Neutrophil (primary cell): Measurements from ENCODE around the gene SLC35F1.

Source experiments
- H3K27ac ChIP-seq: fragments of 200-600 bp; sonication (generic); 2 replicates; pipeline ENCODE4 v1.5.1; 2016; ENCODE audit warnings: mild to moderate bottlenecking, moderate library complexity
- H3K27me3 ChIP-seq: fragments of 200-600 bp; sonication (generic); 2 replicates; pipeline ENCODE4 v1.6.0; 2016; ENCODE audit warnings: mild to moderate bottlenecking
- H3K36me3 ChIP-seq: fragments of 200-600 bp; sonication (generic); 2 replicates; pipeline ENCODE4 v1.5.1; 2017
- H3K4me1 ChIP-seq, 2 experiments: fragments of 200-600 bp in 1 of 2; sonication (generic) in 1 of 2; 1 replicate in 1 of 2; 2 replicates in 1 of 2; pipeline versions ENCODE4 v1.5.1 to v1.6.1; 2013 to 2016; ENCODE audit warnings: low read depth in 1 of 2, low read length in 1 of 2, mild to moderate bottlenecking in 1 of 2, moderate library complexity in 1 of 2; ENCODE audit not compliant: control insufficient read depth in 1 of 2, insufficient read depth in 1 of 2
- H3K4me3 ChIP-seq, 2 experiments: fragments of 200-600 bp in 1 of 2; sonication (generic) in 1 of 2; 1 replicate in 1 of 2; 2 replicates in 1 of 2; pipeline ENCODE4 v1.5.1; 2013 to 2016; ENCODE audit warnings: low read depth in 1 of 2, low read length in 1 of 2, mild to moderate bottlenecking in 1 of 2, moderate library complexity in 1 of 2
- H3K9me3 ChIP-seq: fragments of 200-600 bp; sonication (generic); 2 replicates; pipeline ENCODE4 v1.5.1; 2016
- CTCF ChIP-seq: fragments of 200-600 bp; sonication (generic); IDR thresholded peaks from 2 replicates; pipeline ENCODE4 v1.5.1; 2016; ENCODE audit warnings: antibody characterized with exemption

Gene SLC35F1

GRCh38 chr6:117928833-117929232 is 21.8 kb downstream of the SLC35F1 start:
- no peaks in the 10 kb centered on the region for H3K4me1 ChIP-seq
- TF ChIP-seq CTCF = no peak
- H3K36me3 ChIP-seq = no peaks in the 10 kb centered on the region
- no peaks in the 10 kb centered on the region for H3K27me3 ChIP-seq
- H3K9me3 ChIP-seq = no peaks in the 10 kb centered on the region
- no peak overlapping the region for H3K4me3 ChIP-seq
- no peak overlapping the region for H3K27ac ChIP-seq

DNA sequence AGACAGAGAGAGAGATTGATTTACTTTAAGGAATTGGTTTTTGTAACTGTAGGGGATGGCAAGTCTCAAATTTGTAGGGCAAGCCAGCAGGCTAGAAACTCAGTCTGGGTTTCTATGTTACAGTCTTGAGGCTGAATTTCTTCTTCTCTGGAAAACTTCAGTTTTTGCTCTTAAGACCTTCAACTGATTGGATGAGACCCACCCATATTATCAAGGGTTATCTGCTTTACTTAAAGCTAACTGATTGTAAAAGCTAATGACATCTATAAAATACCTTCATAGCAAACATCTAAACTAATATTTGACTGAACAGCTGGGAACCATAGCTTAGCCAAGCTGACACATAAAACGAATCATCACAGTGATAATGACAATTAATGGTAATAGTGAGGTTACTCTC is 22.4 kb downstream of the SLC35F1 start:
- Histone ChIP-seq H3K4me3 (no peak overlapping the region), H3K27ac (no peak overlapping the region), H3K9me3 (no peaks in the 10 kb centered on the region), H3K36me3 (no peaks in the 10 kb centered on the region), H3K4me1 (no peaks in the 10 kb centered on the region), H3K27me3 (no peaks in the 10 kb centered on the region)
- TF ChIP-seq CTCF = no peak

GRCh38 chr6:117930645-117931044 is 23.6 kb downstream of the SLC35F1 start:
- no peak overlapping the region for H3K4me3 ChIP-seq
- H3K36me3 ChIP-seq = no peaks in the 10 kb centered on the region
- no peak for TF ChIP-seq CTCF

GRCh38 chr6:117932001-117932400 is 24.9 kb downstream of the SLC35F1 start:
- Histone ChIP-seq H3K4me3 (no peak overlapping the region), H3K4me1 (no peaks in the 10 kb centered on the region), H3K36me3 (no peaks in the 10 kb centered on the region), H3K27ac (no peak overlapping the region), H3K27me3 (no peaks in the 10 kb centered on the region), H3K9me3 (no peaks in the 10 kb centered on the region)
- TF ChIP-seq CTCF = no peak

More at GRCh38 chr6:117930645-117931044, 23.6 kb downstream of the SLC35F1 start:
- H3K4me1 ChIP-seq = no peaks in the 10 kb centered on the region
- no peaks in the 10 kb centered on the region for H3K27me3 ChIP-seq
- H3K9me3 ChIP-seq = no peaks in the 10 kb centered on the region
- no peak overlapping the region for H3K27ac ChIP-seq

- no peaks in the 10 kb centered on the region for H3K27me3 ChIP-seq
- no peak overlapping the region for H3K27ac ChIP-seq
- no peaks in the 10 kb centered on the region for H3K36me3 ChIP-seq
- no peak overlapping the region for H3K4me3 ChIP-seq
- H3K9me3 ChIP-seq = no peaks in the 10 kb centered on the region
- no peak for TF ChIP-seq CTCF
- no peaks in the 10 kb centered on the region for H3K4me1 ChIP-seq
Observed at GRCh38 chr6:117932676-117933075, 25.6 kb downstream of the SLC35F1 start.

GRCh38 chr6:117933471-117933870 is 26.4 kb downstream of the SLC35F1 start:
- no peak for TF ChIP-seq CTCF
- no peaks in the 10 kb centered on the region for H3K27me3 ChIP-seq
- H3K4me1 ChIP-seq = no peaks in the 10 kb centered on the region
- no peaks in the 10 kb centered on the region for H3K9me3 ChIP-seq
- no peak overlapping the region for H3K4me3 ChIP-seq
- no peak overlapping the region for H3K27ac ChIP-seq
- no peaks in the 10 kb centered on the region for H3K36me3 ChIP-seq
